Stimulated activated CD4-positive, alpha-beta T cell treated with anti-CD3 and anti-CD28 coated beads, Interleukin-1b, Interleukin-23, amount 100 ng/mL, for 24 hours (primary cell): ENCODE results near the gene SYCE1.
"Not testable (repeated sequence)": the region's sequence is repeated elsewhere in the genome, so short reads cannot be mapped to it uniquely, and the experiment has no call there.

Experiments
- DNase-seq, 4 experiments: peaks; one replicate each; pipeline ENCODE4 v3.0.0-alpha.2; 2020; ENCODE audit warnings: low read depth in 4 of 4, low spot score in 1 of 4

Gene SYCE1

GRCh38 chr10:133559216-133559615, 6.2 kb downstream of the SYCE1 start:
- no peak for DNase-seq

GRCh38 chr10:133557381-133557780, 8.0 kb downstream of the SYCE1 start:
- DNase-seq: no peak

- no peak for DNase-seq
Measured at GRCh38 chr10:133555521-133555920, 9.9 kb downstream of the SYCE1 start.

GRCh38 chr10:133554600-133554999, 10.8 kb downstream of the SYCE1 start:
- DNase-seq: no peak

- DNase-seq: no peak
Measured at GRCh38 chr10:133544506-133544905, 20.9 kb downstream of the SYCE1 start.

GRCh38 chr10:133541441-133541975, 23.9 kb downstream of the SYCE1 start:
- not testable (repeated sequence) for DNase-seq

- no peak for DNase-seq
Measured at GRCh38 chr10:133537546-133538545, 27.5 kb downstream of the SYCE1 start.

GRCh38 chr10:133536198-133536597, 29.2 kb downstream of the SYCE1 start:
- DNase-seq: no peak

GRCh38 chr10:133534417-133534816, 31.0 kb downstream of the SYCE1 start:
- no peak for DNase-seq

GRCh38 chr10:133532871-133533270, 32.5 kb downstream of the SYCE1 start:
- DNase-seq: no peak

GRCh38 chr10:133530506-133530905, 34.9 kb downstream of the SYCE1 start:
- no peak for DNase-seq

GRCh38 chr10:133529576-133529946, 35.8 kb downstream of the SYCE1 start:
- no peak for DNase-seq

GRCh38 chr10:133528845-133529575, 36.4 kb downstream of the SYCE1 start:
- no peak for DNase-seq

GRCh38 chr10:133528296-133528844, 37.0 kb downstream of the SYCE1 start:
- DNase-seq: no peak

- no peak for DNase-seq
Measured at GRCh38 chr10:133527771-133528271, 37.6 kb downstream of the SYCE1 start.

- no peak for DNase-seq
Measured at GRCh38 chr10:133526957-133527588, 38.3 kb downstream of the SYCE1 start, which contains the start of gene CYP2E1. Gene CYP2E1, plus strand, starts transcription at chr10:133527363. Its CDS starts 33 bp downstream, at chr10:133527396.

- no peak for DNase-seq
Measured at GRCh38 chr10:133525444-133525843, 39.9 kb downstream of the SYCE1 start.

- DNase-seq: no peak
Measured at GRCh38 chr10:133523631-133524203, 41.7 kb downstream of the SYCE1 start.

- DNase-seq: peak; percentile 89 to 96 (median 92)
Measured at GRCh38 chr10:133520193-133520738, 45.1 kb downstream of the SYCE1 start.

- not testable (repeated sequence) for DNase-seq
Measured at GRCh38 chr10:133518517-133518916, 46.9 kb downstream of the SYCE1 start.
